Pancreas (tissue), 10 donors: ENCODE measurements around the gene DTNA. TPM values are rescaled to one million over a fixed set of nuclear protein-coding genes. Genes with fewer than 3 reads are reported as not detected.
A peak's percentile ranks its signal among the peaks of the same experiment; 100 is the strongest.

Experiments used
- ATAC-seq, 4 donors: fragments of 200-7000 bp; cut with Tn5 transposase; one replicate each; pipeline versions ENCODE4 v1.8.0 to v1.9.1; 2020; ENCODE audit warnings: mild to moderate bottlenecking in 4 of 4, moderate library complexity in 4 of 4
- DNase-seq, 6 donors: peaks; one replicate each; pipeline ENCODE4 v3.0.0-alpha.2; 2020
- FAIRE-seq: peaks from 2 replicates; lab custom pipeline; 2012; peaks lifted over from hg19 to GRCh38; lab: Jason Lieb, UNC
- H3K27ac ChIP-seq, 4 donors: fragments of 200-600 bp; sonication (generic); 1 replicate in 3 of 4; 2 replicates in 1 of 4; pipeline versions ENCODE4 v1.5.0 to v1.8.0; 2020
- H3K27me3 ChIP-seq, 4 donors: fragments of 200-600 bp; one replicate each; pipeline ENCODE4 v1.8.0; 2021
- H3K36me3 ChIP-seq, 3 donors: fragments of 200-600 bp; sonication (generic) in 1 of 3; one replicate each; pipeline versions ENCODE4 v1.5.0 to v1.8.0; 2020 to 2021
- H3K4me1 ChIP-seq, 3 donors: fragments of 200-600 bp; one replicate each; pipeline ENCODE4 v1.8.0; 2021
- H3K4me3 ChIP-seq, 4 donors: fragments of 200-600 bp; sonication (generic) in 2 of 4; one replicate each; pipeline versions ENCODE4 v1.5.0 to v1.8.0; 2020 to 2021
- H3K9me3 ChIP-seq, 4 donors: fragments of 200-600 bp; one replicate each; pipeline ENCODE4 v1.8.0; 2021
- WGBS, 2 donors: extraction: QIAGEN DNeasy Blood & Tissue Kit; methylation state at CpG; one replicate each; pipeline ENCODE4 v1.1.7; 2013; 5-methylcytosine and 5-hydroxymethylcytosine counted together
- intact Hi-C, 3 donors: fragments of 100-400 bp; cut with DNase I; formaldehyde crosslinking; loops; one replicate each; pipeline versions ENCODE4 v1.11.1 to v1.14.2; 2022
- polyA plus RNA-seq, 2 donors: library from polyadenylated mRNA; stranded (reverse); fragments of 200-250 nt; gene quantifications; one replicate each; pipeline ENCODE4 v1.2.3, GENCODE V29; 2013
- total RNA-seq, 6 donors: library from RNA; stranded (reverse); fragmentation: NEBNext Ultra II Directional in 4 of 6; extraction: Animal tissue kit (Norgen Biotek cat#: 25700) in 4 of 6; gene quantifications; one replicate each; pipeline versions ENCODE4 v1.2.1 to v1.2.4, GENCODE V29; 2021 to 2023
- TF ChIP-seq, protein P1 (sequence below), 4 donors: fragments of 200-600 bp; sonication (generic) in 3 of 4; IDR thresholded peaks; one replicate each; pipeline versions ENCODE4 v1.5.0 to v1.8.0; 2021; ENCODE audit warnings: antibody characterized with exemption in 4 of 4
- donor health status: healthy with polysubstance abuse.
- donor health status: DM: no; HTN: no; CAD: no; lungs with moderate emphysema.
- donor health status: DM: no; HTN: no; CAD: no.
- donor health status: control.
- donor health status: control.
- donor health status: Bipolar disorder and iron deficiency.
- donor health status: DM: yes; HTN: yes; CAD: no.
- donor health status: DM: no; HTN: no; CAD: no.
- donor health status: DM: no; HTN: no; CAD: no.
- donor health status: DM: yes; HTN: yes; CAD: no.

The DTNA gene
- total and polyA plus RNA-seq, 8 donors: 15.3 to 37.5 (median 26.4) TPM

DNA sequence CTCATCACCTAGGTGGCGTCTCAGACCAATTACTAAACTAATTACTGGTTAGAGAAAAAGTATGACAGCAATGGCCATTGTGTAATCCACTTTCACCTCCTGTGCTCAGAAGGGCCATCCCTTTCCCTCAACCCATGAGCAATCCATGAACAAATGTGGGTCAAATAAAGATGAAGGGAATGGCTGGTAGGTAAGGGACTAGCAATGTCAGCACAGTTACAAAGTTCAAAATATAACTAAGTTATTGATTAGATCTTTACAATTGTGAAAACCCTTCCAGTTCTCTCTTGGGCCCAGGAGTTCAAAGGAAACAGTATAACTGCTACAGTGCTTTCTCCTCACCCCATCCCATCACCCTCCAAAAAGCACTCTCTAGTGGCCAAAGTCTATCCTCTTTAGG lies 98.3 kb downstream of the DTNA start:
- FAIRE-seq: no peak
- DNase-seq: no peak
- H3K4me3 ChIP-seq: no peak overlapping the region
- intact Hi-C loops: no loop called here
- WGBS, 2 donors: 89 to 92% methylated on average over 1 of the region's 1 CpG
- ATAC-seq: no peak
- TF ChIP-seq, protein P1, sequence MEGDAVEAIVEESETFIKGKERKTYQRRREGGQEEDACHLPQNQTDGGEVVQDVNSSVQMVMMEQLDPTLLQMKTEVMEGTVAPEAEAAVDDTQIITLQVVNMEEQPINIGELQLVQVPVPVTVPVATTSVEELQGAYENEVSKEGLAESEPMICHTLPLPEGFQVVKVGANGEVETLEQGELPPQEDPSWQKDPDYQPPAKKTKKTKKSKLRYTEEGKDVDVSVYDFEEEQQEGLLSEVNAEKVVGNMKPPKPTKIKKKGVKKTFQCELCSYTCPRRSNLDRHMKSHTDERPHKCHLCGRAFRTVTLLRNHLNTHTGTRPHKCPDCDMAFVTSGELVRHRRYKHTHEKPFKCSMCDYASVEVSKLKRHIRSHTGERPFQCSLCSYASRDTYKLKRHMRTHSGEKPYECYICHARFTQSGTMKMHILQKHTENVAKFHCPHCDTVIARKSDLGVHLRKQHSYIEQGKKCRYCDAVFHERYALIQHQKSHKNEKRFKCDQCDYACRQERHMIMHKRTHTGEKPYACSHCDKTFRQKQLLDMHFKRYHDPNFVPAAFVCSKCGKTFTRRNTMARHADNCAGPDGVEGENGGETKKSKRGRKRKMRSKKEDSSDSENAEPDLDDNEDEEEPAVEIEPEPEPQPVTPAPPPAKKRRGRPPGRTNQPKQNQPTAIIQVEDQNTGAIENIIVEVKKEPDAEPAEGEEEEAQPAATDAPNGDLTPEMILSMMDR (IDR thresholded peaks at IDR 0.05): no peak
- no peaks in the 10 kb centered on the region for H3K27me3 ChIP-seq
- peaks cover 0 to 8% (median 0%) of the 10 kb centered on the region in 3 donors for H3K36me3 ChIP-seq
- no peaks in the 10 kb centered on the region for H3K9me3 ChIP-seq
- H3K27ac ChIP-seq: no peak overlapping the region
- peaks cover 6 to 13% (median 8%) of the 10 kb centered on the region in 3 donors for H3K4me1 ChIP-seq

DNA sequence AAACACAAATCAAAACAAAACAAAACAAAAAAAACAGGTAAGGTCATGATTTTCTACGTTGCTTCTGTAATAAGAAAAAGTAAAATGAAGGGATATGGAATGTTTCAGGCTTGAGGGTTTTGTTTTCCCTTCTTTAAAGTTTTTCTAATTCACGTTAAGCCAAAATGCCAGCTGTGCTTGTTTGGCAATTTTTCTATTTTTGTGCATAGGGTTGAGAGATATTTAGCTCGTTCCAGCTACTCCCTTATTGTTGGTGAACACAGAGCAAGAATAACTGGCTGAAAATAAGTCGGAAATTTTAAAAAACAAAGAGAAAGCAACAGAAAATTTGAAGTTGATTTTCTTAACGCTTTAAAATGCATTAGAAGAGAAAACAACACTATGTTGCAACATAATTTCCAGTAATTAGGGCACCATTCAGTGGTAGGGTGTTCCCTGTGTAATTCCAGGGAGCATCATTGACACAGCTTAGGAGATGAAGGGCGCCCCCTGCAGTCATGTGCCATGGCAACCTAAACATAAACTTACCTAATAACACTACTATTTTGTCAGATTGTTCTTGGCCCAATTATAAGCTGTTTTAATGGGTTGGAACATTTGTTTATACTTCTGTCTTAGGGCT lies 99.5 kb downstream of the DTNA start:
- Histone ChIP-seq H3K4me3 (no peak overlapping the region), H3K36me3 (peaks cover 0 to 8% (median 0%) of the 10 kb centered on the region in 3 donors), H3K27me3 (no peaks in the 10 kb centered on the region), H3K4me1 (peaks cover 6 to 12% (median 8%) of the 10 kb centered on the region in 3 donors), H3K9me3 (no peaks in the 10 kb centered on the region), H3K27ac (no peak overlapping the region)
- DNase-seq (peak in 5 of 6 donors; percentile 6 to 65 (median 25)), FAIRE-seq (no peak), ATAC-seq (peak in 3 of 4 donors; percentile 46 to 57 (median 56))
- intact Hi-C loops: no loop called here
- WGBS, 2 donors: 63 to 70% methylated on average over 6 of the region's 6 CpGs
- TF ChIP-seq, protein P1 (IDR thresholded peaks at IDR 0.05): peak in 3 of 4 donors; percentile 9 to 21 (median 16)

DNA sequence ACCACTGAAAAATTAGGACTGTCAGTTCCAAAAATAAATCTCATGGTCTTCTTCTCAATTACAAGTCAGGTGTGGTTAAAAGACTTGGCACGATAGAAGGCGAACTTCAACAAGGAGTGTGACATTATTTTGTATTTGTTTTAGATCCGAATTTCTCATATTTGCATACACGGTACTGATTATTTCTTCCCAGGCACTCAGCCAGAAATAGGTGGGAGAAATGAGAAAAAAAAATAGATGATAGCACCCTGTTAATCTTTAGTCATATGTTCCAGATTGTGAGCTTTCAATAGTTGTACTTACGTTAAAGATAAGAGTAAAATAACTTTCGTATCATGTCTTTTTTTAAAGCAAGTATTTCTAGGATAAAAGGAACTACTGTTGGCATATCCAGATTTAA lies 106.1 kb downstream of the DTNA start:
- FAIRE-seq: no peak
- intact Hi-C loops: no loop called here
- Histone ChIP-seq H3K9me3 (no peaks in the 10 kb centered on the region), H3K27ac (no peak overlapping the region), H3K36me3 (peaks cover 0 to 12% (median 0%) of the 10 kb centered on the region in 3 donors), H3K4me3 (no peak overlapping the region), H3K4me1 (peaks cover 5 to 8% (median 8%) of the 10 kb centered on the region in 3 donors), H3K27me3 (no peaks in the 10 kb centered on the region)
- no peak for DNase-seq
- TF ChIP-seq, protein P1 (IDR thresholded peaks at IDR 0.05): no peak
- peak; percentile 46 to 67 (median 61) for ATAC-seq
- WGBS, 2 donors: 13 to 15% methylated on average over 6 of the region's 6 CpGs

DNA sequence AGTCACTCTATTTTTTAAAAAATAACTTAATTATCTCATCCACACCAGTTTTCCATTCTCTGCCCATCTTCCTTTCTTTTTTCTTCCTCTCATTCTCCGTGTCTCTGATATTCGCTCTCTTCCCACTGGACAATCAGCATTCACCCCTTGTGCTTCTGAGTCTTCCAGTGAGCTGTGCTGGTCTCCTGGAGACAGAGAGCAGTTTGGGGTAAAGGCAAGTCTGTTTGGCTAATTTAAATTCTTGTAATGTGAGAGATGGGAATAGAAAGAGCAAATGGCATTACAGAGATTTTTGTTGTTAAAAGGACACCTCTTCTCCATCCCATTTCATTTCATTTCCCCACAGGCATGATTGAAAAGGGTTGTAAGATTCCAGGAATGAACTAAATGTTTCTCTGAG lies 107.5 kb downstream of the DTNA start:
- intact Hi-C loops: no loop called here
- H3K36me3 ChIP-seq: peaks cover 0 to 13% (median 0%) of the 10 kb centered on the region in 3 donors
- no peak overlapping the region for H3K27ac ChIP-seq
- TF ChIP-seq, protein P1 (IDR thresholded peaks at IDR 0.05): no peak
- H3K9me3 ChIP-seq: no peaks in the 10 kb centered on the region
- no peak for ATAC-seq
- H3K27me3 ChIP-seq: no peaks in the 10 kb centered on the region
- WGBS, 2 donors: 93 to 98% methylated on average over 2 of the region's 2 CpGs
- FAIRE-seq: no peak
- H3K4me1 ChIP-seq: peaks cover 5 to 8% (median 8%) of the 10 kb centered on the region in 3 donors
- H3K4me3 ChIP-seq: no peak overlapping the region
- no peak for DNase-seq

DNA sequence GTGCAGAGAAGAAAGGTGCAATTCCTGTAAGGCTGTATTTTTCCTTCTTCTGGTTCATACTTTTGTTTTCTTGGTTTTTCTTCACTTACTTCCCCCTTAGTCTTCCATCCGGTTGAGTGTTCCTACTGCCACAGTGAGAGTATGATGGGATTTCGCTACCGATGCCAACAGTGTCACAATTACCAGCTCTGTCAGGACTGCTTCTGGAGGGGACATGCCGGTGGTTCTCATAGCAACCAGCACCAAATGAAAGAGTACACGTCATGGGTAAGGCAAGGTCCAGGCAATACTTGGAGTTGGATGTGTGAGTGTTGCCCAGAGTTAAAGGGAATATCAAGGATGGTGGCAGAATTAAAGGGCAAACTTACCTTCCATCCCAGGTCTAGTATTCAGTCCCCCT lies 108.0 kb downstream of the DTNA start:
- intact Hi-C loops: no loop called here
- FAIRE-seq: no peak
- H3K36me3 ChIP-seq: peaks cover 0 to 13% (median 0%) of the 10 kb centered on the region in 3 donors
- no peak for ATAC-seq
- no peak overlapping the region for H3K27ac ChIP-seq
- H3K4me1 ChIP-seq: peaks cover 5 to 8% (median 8%) of the 10 kb centered on the region in 3 donors
- no peaks in the 10 kb centered on the region for H3K9me3 ChIP-seq
- H3K27me3 ChIP-seq: no peaks in the 10 kb centered on the region
- H3K4me3 ChIP-seq: no peak overlapping the region
- no peak for DNase-seq
- TF ChIP-seq, protein P1 (IDR thresholded peaks at IDR 0.05): no peak
- WGBS, 2 donors: 89 to 94% methylated on average over 5 of the region's 5 CpGs
